Calu3 (cell line): ENCODE measurements around the gene ULBP1. TPM values are rescaled to one million over a fixed set of nuclear protein-coding genes. Genes with fewer than 3 reads are reported as not detected.
A peak's percentile ranks its signal among the peaks of the same experiment; 100 is the strongest.
"Not testable (repeated sequence)": the region's sequence is repeated elsewhere in the genome, so short reads cannot be mapped to it uniquely, and the experiment has no call there.

Experiments
- BruUV-seq: library from RNA; stranded (reverse); fragments of 400-500 nt; replicated peaks from 2 replicates; lab custom pipeline; 2021; lab: Mats Ljungman, UMichigan
- CTCF ChIA-PET: fragments of 300-600 bp; sonication (Branson Sonifier 250); formaldehyde crosslinking; loops from one replicate; lab custom pipeline; 2022; ENCODE audit warnings: antibody characterized with exemption; lab: Charles Lee
- DNase-seq: peaks from one replicate; pipeline ENCODE4 v3.0.0; 2022
- H3K27ac Mint-ChIP-seq: one replicate; pipeline ENCODE4 v1.8.0; 2022; ENCODE audit warnings: mixed read lengths; ENCODE audit not compliant: unreplicated experiment
- H3K27me3 Mint-ChIP-seq: one replicate; pipeline ENCODE4 v1.8.0; 2022; ENCODE audit warnings: mixed read lengths; ENCODE audit not compliant: unreplicated experiment
- H3K36me3 Mint-ChIP-seq: one replicate; pipeline ENCODE4 v1.8.0; 2022; ENCODE audit warnings: mild to moderate bottlenecking, moderate library complexity, mixed read lengths; ENCODE audit not compliant: insufficient read depth, unreplicated experiment
- H3K4me1 Mint-ChIP-seq: one replicate; pipeline ENCODE4 v1.8.0; 2022; ENCODE audit warnings: mild to moderate bottlenecking, low read depth, mixed read lengths; ENCODE audit not compliant: unreplicated experiment
- H3K4me3 Mint-ChIP-seq: one replicate; pipeline ENCODE4 v1.8.0; 2022; ENCODE audit warnings: mild to moderate bottlenecking, low read depth, moderate library complexity, mixed read lengths; ENCODE audit not compliant: unreplicated experiment
- H3K9me3 Mint-ChIP-seq: one replicate; pipeline ENCODE4 v1.8.0; 2022; ENCODE audit warnings: low read depth, mixed read lengths; ENCODE audit not compliant: unreplicated experiment
- intact Hi-C: fragments of 100-400 bp; cut with micrococcal nuclease; formaldehyde crosslinking; loops from one replicate; pipeline ENCODE4 v1.10.0; 2022; ENCODE audit not compliant: unreplicated experiment
- total RNA-seq: library from RNA; stranded (reverse); gene quantifications from 2 replicates; pipeline ENCODE4 v1.2.3, GENCODE V29; 2022
- TF ChIP-seq, protein P1 (sequence below): fragments of 200-600 bp; IDR thresholded peaks from one replicate; pipeline ENCODE4 v1.8.0; 2022; ENCODE audit warnings: antibody characterized with exemption; ENCODE audit not compliant: unreplicated experiment

ULBP1 gene
- total RNA-seq, 1 experiment from 2014 or later: 2.5 TPM

GRCh38 chr6:150004783-150005717 lies 41.3 kb downstream of the ULBP1 start:
- peak; percentile 93 for DNase-seq
- Mint-ChIP-seq H3K27ac (peak overlapping the region; percentile 69), H3K36me3 (peaks cover 21% of the 10 kb centered on the region), H3K4me3 (peak overlapping the region; percentile 84), H3K4me1 (peaks cover 7% of the 10 kb centered on the region), H3K27me3 (peaks cover 9% of the 10 kb centered on the region), H3K9me3 (no peaks in the 10 kb centered on the region)
- CTCF ChIA-PET: no interaction called here
- TF ChIP-seq, protein P1, sequence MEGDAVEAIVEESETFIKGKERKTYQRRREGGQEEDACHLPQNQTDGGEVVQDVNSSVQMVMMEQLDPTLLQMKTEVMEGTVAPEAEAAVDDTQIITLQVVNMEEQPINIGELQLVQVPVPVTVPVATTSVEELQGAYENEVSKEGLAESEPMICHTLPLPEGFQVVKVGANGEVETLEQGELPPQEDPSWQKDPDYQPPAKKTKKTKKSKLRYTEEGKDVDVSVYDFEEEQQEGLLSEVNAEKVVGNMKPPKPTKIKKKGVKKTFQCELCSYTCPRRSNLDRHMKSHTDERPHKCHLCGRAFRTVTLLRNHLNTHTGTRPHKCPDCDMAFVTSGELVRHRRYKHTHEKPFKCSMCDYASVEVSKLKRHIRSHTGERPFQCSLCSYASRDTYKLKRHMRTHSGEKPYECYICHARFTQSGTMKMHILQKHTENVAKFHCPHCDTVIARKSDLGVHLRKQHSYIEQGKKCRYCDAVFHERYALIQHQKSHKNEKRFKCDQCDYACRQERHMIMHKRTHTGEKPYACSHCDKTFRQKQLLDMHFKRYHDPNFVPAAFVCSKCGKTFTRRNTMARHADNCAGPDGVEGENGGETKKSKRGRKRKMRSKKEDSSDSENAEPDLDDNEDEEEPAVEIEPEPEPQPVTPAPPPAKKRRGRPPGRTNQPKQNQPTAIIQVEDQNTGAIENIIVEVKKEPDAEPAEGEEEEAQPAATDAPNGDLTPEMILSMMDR: no peak
- TSS peak; percentile 47 for BruUV-seq
- intact Hi-C loops: no loop called here

DNA sequence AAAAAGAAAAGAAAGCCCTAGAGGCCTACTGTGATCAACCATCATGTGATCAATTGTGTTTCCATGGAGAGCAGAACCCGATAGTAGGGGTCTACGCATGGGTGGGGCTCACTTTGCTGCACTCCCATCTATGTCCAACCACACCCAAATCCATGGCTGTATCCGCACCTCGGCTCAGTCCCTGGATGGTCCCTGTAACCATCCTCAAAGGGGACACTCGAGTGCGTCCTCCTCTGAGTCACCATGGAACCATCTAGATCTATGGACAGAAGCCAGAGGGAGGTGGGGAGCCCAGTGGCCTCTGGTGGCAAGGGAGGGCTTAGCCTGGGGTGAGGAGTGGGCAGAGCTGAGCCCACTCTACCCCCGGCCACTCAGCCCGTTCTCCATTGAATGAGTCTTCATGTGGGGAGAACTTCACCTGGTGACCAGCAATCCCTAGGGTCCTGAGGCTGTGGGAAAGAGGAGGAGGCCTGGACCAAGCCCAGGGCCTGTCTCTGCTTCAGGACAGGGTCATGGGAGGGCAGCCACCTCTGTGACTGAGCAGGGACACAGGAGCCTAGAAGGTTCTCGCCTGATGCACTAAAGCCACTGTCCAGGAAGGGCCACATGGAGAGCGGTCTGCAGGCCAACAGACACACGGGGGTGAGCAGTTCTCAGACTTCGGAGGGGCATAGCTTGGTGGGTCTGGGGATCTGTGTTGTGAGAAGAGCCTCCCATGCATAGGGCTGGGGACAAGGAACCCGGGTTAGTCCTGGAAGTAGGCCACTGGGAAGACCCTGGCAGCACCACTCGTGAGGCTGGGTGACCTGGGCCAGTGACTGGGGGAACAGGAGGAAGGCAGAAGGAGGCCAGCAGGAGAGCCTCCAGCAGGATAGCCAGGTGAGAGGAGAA lies 42.3 kb downstream of the ULBP1 start:
- H3K4me1 Mint-ChIP-seq: peaks cover 7% of the 10 kb centered on the region
- CTCF ChIA-PET: no interaction called here
- intact Hi-C loops: no loop called here
- peak overlapping the region; percentile 84 for H3K4me3 Mint-ChIP-seq
- H3K9me3 Mint-ChIP-seq: no peaks in the 10 kb centered on the region
- TF ChIP-seq, protein P1: no peak
- no TSS peak for BruUV-seq
- peaks cover 21% of the 10 kb centered on the region for H3K36me3 Mint-ChIP-seq
- no peak for DNase-seq
- peaks cover 16% of the 10 kb centered on the region for H3K27me3 Mint-ChIP-seq
- H3K27ac Mint-ChIP-seq: peak overlapping the region; percentile 69

- Mint-ChIP-seq H3K27ac (no peak overlapping the region), H3K27me3 (peaks cover 16% of the 10 kb centered on the region), H3K4me3 (no peak overlapping the region), H3K9me3 (no peaks in the 10 kb centered on the region), H3K4me1 (peaks cover 7% of the 10 kb centered on the region), H3K36me3 (peaks cover 21% of the 10 kb centered on the region)
- peak; percentile 37 for DNase-seq
- TF ChIP-seq, protein P1: no peak
- CTCF ChIA-PET: interaction anchor here (0.5 to 0.9 kb wide), 5 partner anchors 10 to 959 kb away, joined by 3 to 5 read pairs (median 3); no protein-coding TSS in a partner anchor
- intact Hi-C loops: no loop called here
- BruUV-seq: no TSS peak
Observed at GRCh38 chr6:150006961-150007464, 43.3 kb downstream of the ULBP1 start.

DNA sequence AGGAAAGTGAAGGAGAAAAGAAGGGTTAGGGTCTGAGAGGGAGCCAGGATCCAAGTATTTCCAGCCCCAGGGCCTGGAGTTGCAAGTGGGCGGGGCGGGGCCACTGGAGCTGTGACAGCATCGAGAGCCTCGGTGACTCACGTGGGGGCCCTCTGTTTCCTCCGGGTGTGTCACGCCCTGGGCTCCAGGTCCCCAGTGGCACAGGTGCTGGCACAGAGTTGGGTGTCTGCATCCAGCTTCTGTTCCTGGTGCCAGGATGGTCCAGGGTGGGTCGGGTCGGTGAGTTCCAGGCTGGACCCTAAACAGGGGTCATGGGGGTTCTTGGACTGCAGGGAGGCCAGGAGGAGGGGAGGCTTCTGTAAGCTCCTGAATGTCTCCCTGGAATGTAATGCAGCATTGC lies 44.8 kb downstream of the ULBP1 start:
- BruUV-seq: no TSS peak
- DNase-seq: peak; percentile 74
- Mint-ChIP-seq H3K27me3 (peaks cover 26% of the 10 kb centered on the region), H3K9me3 (no peaks in the 10 kb centered on the region), H3K36me3 (peaks cover 21% of the 10 kb centered on the region), H3K4me1 (peaks cover 7% of the 10 kb centered on the region), H3K4me3 (no peak overlapping the region), H3K27ac (peak overlapping the region; percentile 16)
- intact Hi-C loops: no loop called here
- CTCF ChIA-PET: no interaction called here
- TF ChIP-seq, protein P1: no peak

GRCh38 chr6:150012846-150013784 lies 49.4 kb downstream of the ULBP1 start:
- CTCF ChIA-PET, H3K9me3 Mint-ChIP-seq, H3K36me3 Mint-ChIP-seq, DNase-seq, BruUV-seq, H3K4me3 Mint-ChIP-seq, H3K27ac Mint-ChIP-seq, intact Hi-C loops: not testable (repeated sequence)
- peaks cover 64% of the 10 kb centered on the region for H3K27me3 Mint-ChIP-seq
- peaks cover 10% of the 10 kb centered on the region for H3K4me1 Mint-ChIP-seq
